K562 (cell line): ENCODE results near the gene NOCT. TPM values are rescaled to one million over a fixed set of nuclear protein-coding genes. Genes with fewer than 3 reads are reported as not detected.

Experiments
- BHLHE40 ChIP-seq: IDR thresholded peaks from 2 replicates; pipeline ENCODE4 v1.6.1; 2011; ENCODE audit warnings: low read length, improper control_type of control experiment
- BMI1 ChIP-seq: fragments of 150-350 bp; IDR thresholded peaks from 2 replicates; pipeline ENCODE4 v1.6.1; 2014; ENCODE audit warnings: low read length
- CBX1 ChIP-seq: sonication (generic); IDR thresholded peaks from 2 replicates; pipeline ENCODE4 v1.6.1; 2016; ENCODE audit warnings: antibody characterized with exemption, low read depth, mild to moderate bottlenecking
- CBX2 ChIP-seq: fragments of 200-600 bp; sonication (generic); IDR thresholded peaks from one replicate; pipeline ENCODE4 v1.6.1; 2012; ENCODE audit warnings: mild to moderate bottlenecking, low read length, inconsistent platforms; ENCODE audit not compliant: insufficient read depth, poor library complexity, severe bottlenecking
- GABPA ChIP-seq: fragments of 200-800 bp; sonication (Bioruptor generic); conservative IDR thresholded peaks from 2 replicates; pipeline ENCODE4 v1.6.1; 2016; ENCODE audit warnings: low read depth, missing genetic modification characterization, missing compliant biosample characterization
- GTF2F1 ChIP-seq: IDR thresholded peaks from 2 replicates; pipeline ENCODE4 v1.6.1; 2011; ENCODE audit warnings: low read depth, low read length, improper control_type of control experiment
- HNRNPUL1 ChIP-seq: fragments of 200-400 bp; formaldehyde crosslinking; IDR thresholded peaks from 2 replicates; pipeline ENCODE4 v1.6.1; 2017; ENCODE audit warnings: low read length
- HSF4 ChIP-seq: fragments of 250-450 bp; sonication (Bioruptor Pico); IDR thresholded peaks from 2 replicates; pipeline ENCODE4 v2.1.2; 2022; ENCODE audit warnings: mild to moderate bottlenecking, moderate library complexity, borderline replicate concordance
- MCM7 ChIP-seq, 2 experiments: fragments of 450-650 bp; IDR thresholded peaks; 2 replicates each; pipeline ENCODE4 v1.6.1; 2016 to 2018
- MLX ChIP-seq, 2 experiments: fragments of 450-650 bp in 1 of 2; sonication (generic) in 1 of 2; formaldehyde crosslinking; conservative IDR thresholded peaks; 2 replicates each; pipeline versions ENCODE4 v1.4.0 to v1.8.1; 2020 to 2022; ENCODE audit warnings: mild to moderate bottlenecking in 1 of 2, missing genetic modification reagents in 1 of 2
- PHF20 ChIP-seq: fragments of 450-650 bp; IDR thresholded peaks from 2 replicates; pipeline ENCODE4 v1.6.1; 2018; ENCODE audit not compliant: partially characterized antibody
- STAT5A ChIP-seq: IDR thresholded peaks from 2 replicates; pipeline ENCODE4 v1.6.1; 2012; ENCODE audit warnings: low read length, inconsistent platforms, borderline replicate concordance
- ZBTB7A ChIP-seq: IDR thresholded peaks from 2 replicates; pipeline ENCODE4 v1.6.1; 2011; ENCODE audit warnings: low read depth, mild to moderate bottlenecking, low read length, moderate library complexity, borderline replicate concordance; ENCODE audit not compliant: control insufficient read depth
- ZNF133 ChIP-seq: fragments of 250-450 bp; sonication (Bioruptor Pico); IDR thresholded peaks from 2 replicates; pipeline ENCODE4 v1.4.0; 2020; ENCODE audit warnings: mild to moderate bottlenecking
- ZNF165 ChIP-seq: fragments of 250-450 bp; sonication (Bioruptor Pico); IDR thresholded peaks from 2 replicates; pipeline ENCODE4 v1.4.0; 2020; ENCODE audit warnings: borderline replicate concordance
- ZNF217 ChIP-seq: sonication (generic); formaldehyde crosslinking; IDR thresholded peaks from 2 replicates; pipeline ENCODE4 v1.8.0; 2022; ENCODE audit warnings: mild to moderate bottlenecking, missing genetic modification reagents
- ZNF551 ChIP-seq: fragments of 250-450 bp; sonication (Bioruptor Pico); IDR thresholded peaks from 2 replicates; pipeline ENCODE4 v1.5.0; 2021; ENCODE audit warnings: mild to moderate bottlenecking, moderate library complexity
- polyA plus RNA-seq, 8 experiments: library from polyadenylated mRNA; depleted of rRNA in 4 of 8; stranded (reverse) in 5 of 8; unstranded in 3 of 8; fragments of >200 nt; fragmentation: Nextera tagmentation in 2 of 8; fragmentation: Illumina TruSeq in 1 of 8; extraction: Ambion mirVana in 2 of 8; extraction: Trizol in 1 of 8; gene quantifications; 2 replicates each; pipeline versions ENCODE4 v1.2.1 to v1.2.3, GENCODE V29; 2011 to 2014; ENCODE audit warnings: inconsistent platforms in 1 of 8, missing spikeins in 1 of 8
- total RNA-seq, 7 experiments: library from RNA; depleted of rRNA in 6 of 7; stranded (reverse); fragments of >200 nt in 6 of 7; fragmentation: Illumina TruSeq in 2 of 7; extraction: Trizol in 2 of 7; gene quantifications; 2 replicates each; pipeline versions ENCODE4 v1.2.1 to v1.2.3, GENCODE V29; 2011 to 2021; ENCODE audit warnings: low replicate concordance in 1 of 7
- TF ChIP-seq, protein P1 (sequence below): fragments of 250-450 bp; sonication (Bioruptor Pico); IDR thresholded peaks from 2 replicates; pipeline ENCODE4 v1.8.0; 2021; ENCODE audit warnings: moderate library complexity, mild to moderate bottlenecking, inconsistent platforms
- TF ChIP-seq, protein P2 (sequence below): fragments of 450-650 bp; formaldehyde crosslinking; conservative IDR thresholded peaks from 2 replicates; pipeline ENCODE4 v1.4.0; 2022; ENCODE audit warnings: mild to moderate bottlenecking, missing genetic modification characterization
- TF ChIP-seq, protein P3 (sequence below): sonication (generic); formaldehyde crosslinking; IDR thresholded peaks from 2 replicates; pipeline ENCODE4 v1.8.1; 2023; ENCODE audit warnings: mild to moderate bottlenecking, missing genetic modification reagents
- TF ChIP-seq, protein P4 (sequence below): IDR thresholded peaks from 2 replicates; pipeline ENCODE4 v1.6.1; 2011; ENCODE audit warnings: borderline replicate concordance, low read depth, mild to moderate bottlenecking, moderate library complexity, low read length; ENCODE audit not compliant: insufficient read depth, poor library complexity, severe bottlenecking

Gene NOCT
- total and polyA plus RNA-seq, 9 of the 15 experiments (the other 6 are each of a cell fraction or from before 2014, with no cell fraction given), result 1.3 to 20.2 (median 11.1) TPM

GRCh38 chr4:139082750-139083606, 67.4 kb downstream of the NOCT start (continued):
- no peak for TF ChIP-seq PHF20
- no peak for TF ChIP-seq ZNF165 (CRISPR knock-in tag)
- TF ChIP-seq ZBTB7A, result peak; percentile 63; the same call in 1 of the 2 replicates
- TF ChIP-seq, protein P1, sequence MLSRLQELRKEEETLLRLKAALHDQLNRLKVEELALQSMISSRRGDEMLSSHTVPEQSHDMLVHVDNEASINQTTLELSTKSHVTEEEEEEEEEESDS, result no peak
- TF ChIP-seq ZNF551 (CRISPR knock-in tag), result no peak
- TF ChIP-seq BHLHE40, result peak; percentile 25; the same call in 1 of the 2 replicates
- no peak for TF ChIP-seq MCM7 (IDR thresholded peaks at IDR 0.05)
- TF ChIP-seq HSF4 (CRISPR knock-in tag), result no peak
- TF ChIP-seq ZNF217 (CRISPR knock-in tag), result no peak
- no peak for TF ChIP-seq MLX (CRISPR knock-in tag; conservative IDR thresholded peaks at IDR 0.05)
- TF ChIP-seq BMI1, result no peak
- TF ChIP-seq HNRNPUL1, result no peak
- TF ChIP-seq, protein P2, sequence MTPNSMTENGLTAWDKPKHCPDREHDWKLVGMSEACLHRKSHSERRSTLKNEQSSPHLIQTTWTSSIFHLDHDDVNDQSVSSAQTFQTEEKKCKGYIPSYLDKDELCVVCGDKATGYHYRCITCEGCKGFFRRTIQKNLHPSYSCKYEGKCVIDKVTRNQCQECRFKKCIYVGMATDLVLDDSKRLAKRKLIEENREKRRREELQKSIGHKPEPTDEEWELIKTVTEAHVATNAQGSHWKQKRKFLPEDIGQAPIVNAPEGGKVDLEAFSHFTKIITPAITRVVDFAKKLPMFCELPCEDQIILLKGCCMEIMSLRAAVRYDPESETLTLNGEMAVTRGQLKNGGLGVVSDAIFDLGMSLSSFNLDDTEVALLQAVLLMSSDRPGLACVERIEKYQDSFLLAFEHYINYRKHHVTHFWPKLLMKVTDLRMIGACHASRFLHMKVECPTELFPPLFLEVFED, result no peak
- no peak for TF ChIP-seq CBX1
- TF ChIP-seq GTF2F1, result no peak
- TF ChIP-seq GABPA (tag), result peak; percentile 85
- no peak for TF ChIP-seq ZNF133 (CRISPR knock-in tag)
- TF ChIP-seq, protein P3, sequence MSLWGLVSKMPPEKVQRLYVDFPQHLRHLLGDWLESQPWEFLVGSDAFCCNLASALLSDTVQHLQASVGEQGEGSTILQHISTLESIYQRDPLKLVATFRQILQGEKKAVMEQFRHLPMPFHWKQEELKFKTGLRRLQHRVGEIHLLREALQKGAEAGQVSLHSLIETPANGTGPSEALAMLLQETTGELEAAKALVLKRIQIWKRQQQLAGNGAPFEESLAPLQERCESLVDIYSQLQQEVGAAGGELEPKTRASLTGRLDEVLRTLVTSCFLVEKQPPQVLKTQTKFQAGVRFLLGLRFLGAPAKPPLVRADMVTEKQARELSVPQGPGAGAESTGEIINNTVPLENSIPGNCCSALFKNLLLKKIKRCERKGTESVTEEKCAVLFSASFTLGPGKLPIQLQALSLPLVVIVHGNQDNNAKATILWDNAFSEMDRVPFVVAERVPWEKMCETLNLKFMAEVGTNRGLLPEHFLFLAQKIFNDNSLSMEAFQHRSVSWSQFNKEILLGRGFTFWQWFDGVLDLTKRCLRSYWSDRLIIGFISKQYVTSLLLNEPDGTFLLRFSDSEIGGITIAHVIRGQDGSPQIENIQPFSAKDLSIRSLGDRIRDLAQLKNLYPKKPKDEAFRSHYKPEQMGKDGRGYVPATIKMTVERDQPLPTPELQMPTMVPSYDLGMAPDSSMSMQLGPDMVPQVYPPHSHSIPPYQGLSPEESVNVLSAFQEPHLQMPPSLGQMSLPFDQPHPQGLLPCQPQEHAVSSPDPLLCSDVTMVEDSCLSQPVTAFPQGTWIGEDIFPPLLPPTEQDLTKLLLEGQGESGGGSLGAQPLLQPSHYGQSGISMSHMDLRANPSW (CRISPR knock-in tag), result peak; percentile 11; the same call in 1 of the 2 replicates
- TF ChIP-seq, protein P4, sequence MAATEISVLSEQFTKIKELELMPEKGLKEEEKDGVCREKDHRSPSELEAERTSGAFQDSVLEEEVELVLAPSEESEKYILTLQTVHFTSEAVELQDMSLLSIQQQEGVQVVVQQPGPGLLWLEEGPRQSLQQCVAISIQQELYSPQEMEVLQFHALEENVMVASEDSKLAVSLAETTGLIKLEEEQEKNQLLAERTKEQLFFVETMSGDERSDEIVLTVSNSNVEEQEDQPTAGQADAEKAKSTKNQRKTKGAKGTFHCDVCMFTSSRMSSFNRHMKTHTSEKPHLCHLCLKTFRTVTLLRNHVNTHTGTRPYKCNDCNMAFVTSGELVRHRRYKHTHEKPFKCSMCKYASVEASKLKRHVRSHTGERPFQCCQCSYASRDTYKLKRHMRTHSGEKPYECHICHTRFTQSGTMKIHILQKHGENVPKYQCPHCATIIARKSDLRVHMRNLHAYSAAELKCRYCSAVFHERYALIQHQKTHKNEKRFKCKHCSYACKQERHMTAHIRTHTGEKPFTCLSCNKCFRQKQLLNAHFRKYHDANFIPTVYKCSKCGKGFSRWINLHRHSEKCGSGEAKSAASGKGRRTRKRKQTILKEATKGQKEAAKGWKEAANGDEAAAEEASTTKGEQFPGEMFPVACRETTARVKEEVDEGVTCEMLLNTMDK, result no peak
- no peak for TF ChIP-seq CBX2
- TF ChIP-seq STAT5A, result no peak
